Astrocyte (in vitro differentiated cells and primary cell): ENCODE results near the gene ALDH6A1.

Source experiments
- EZH2 ChIP-seq: IDR thresholded peaks from 2 replicates; pipeline ENCODE4 v1.6.1; 2012; ENCODE audit warnings: mild to moderate bottlenecking, low read length, inconsistent platforms; ENCODE audit not compliant: insufficient read depth
- TF ChIP-seq, protein P1 (sequence below): IDR thresholded peaks from 2 replicates; pipeline ENCODE4 v1.5.1; 2011; ENCODE audit warnings: low read depth, mild to moderate bottlenecking, inconsistent platforms, low read length, moderate library complexity; ENCODE audit not compliant: insufficient read depth

DNA sequence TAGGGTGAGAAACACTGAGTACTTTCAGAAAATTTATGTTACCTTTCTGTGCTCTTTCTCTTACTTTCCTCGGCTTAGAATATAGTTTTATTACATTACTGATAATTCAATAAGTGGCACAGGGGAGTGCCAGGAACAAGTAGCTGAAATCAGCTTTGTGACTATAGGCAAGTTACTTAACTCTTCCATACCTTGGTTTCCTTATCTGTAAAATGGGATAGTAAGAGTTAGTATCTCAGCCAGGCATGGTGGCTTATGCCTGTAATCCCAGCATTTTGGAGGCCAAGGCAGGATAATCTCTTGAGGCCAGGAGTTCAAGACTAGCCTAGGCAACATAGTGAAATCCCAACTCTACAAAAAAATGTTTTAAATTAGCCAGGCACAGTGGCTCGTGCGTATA, 49.7 kb downstream of the ALDH6A1 start:
- no peak for TF ChIP-seq EZH2
- TF ChIP-seq, protein P1, sequence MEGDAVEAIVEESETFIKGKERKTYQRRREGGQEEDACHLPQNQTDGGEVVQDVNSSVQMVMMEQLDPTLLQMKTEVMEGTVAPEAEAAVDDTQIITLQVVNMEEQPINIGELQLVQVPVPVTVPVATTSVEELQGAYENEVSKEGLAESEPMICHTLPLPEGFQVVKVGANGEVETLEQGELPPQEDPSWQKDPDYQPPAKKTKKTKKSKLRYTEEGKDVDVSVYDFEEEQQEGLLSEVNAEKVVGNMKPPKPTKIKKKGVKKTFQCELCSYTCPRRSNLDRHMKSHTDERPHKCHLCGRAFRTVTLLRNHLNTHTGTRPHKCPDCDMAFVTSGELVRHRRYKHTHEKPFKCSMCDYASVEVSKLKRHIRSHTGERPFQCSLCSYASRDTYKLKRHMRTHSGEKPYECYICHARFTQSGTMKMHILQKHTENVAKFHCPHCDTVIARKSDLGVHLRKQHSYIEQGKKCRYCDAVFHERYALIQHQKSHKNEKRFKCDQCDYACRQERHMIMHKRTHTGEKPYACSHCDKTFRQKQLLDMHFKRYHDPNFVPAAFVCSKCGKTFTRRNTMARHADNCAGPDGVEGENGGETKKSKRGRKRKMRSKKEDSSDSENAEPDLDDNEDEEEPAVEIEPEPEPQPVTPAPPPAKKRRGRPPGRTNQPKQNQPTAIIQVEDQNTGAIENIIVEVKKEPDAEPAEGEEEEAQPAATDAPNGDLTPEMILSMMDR = no peak
